GM23338 (cell line): ENCODE results near the gene TECTA.

Experiments
- CREB1 ChIP-seq: fragments of 250-450 bp; sonication (Bioruptor Pico); IDR thresholded peaks from 2 replicates; pipeline ENCODE4 v1.5.0; 2020; ENCODE audit warnings: low read depth, mild to moderate bottlenecking, moderate library complexity
- CTCF ChIP-seq, 2 experiments: fragments of 200-600 bp in 1 of 2; sonication (generic) in 1 of 2; conservative IDR thresholded peaks; 2 replicates each; pipeline versions ENCODE4 v1.5.1 to v1.6.1; 2016 to 2017; ENCODE audit warnings: antibody characterized with exemption in 2 of 2, low read depth in 2 of 2, mild to moderate bottlenecking in 2 of 2, moderate library complexity in 1 of 2
- EZH2 ChIP-seq: fragments of 200-600 bp; sonication (generic); IDR thresholded peaks from one replicate; pipeline ENCODE4 v1.8.0; 2017; ENCODE audit warnings: antibody characterized with exemption, mild to moderate bottlenecking, low read depth; ENCODE audit not compliant: unreplicated experiment
- EZH2phosphoT487 ChIP-seq: fragments of 200-600 bp; sonication (generic); IDR thresholded peaks from one replicate; pipeline ENCODE4 v1.8.1; 2018; ENCODE audit warnings: antibody characterized with exemption; ENCODE audit not compliant: unreplicated experiment
- JUNB ChIP-seq: IDR thresholded peaks from one replicate; pipeline ENCODE4 v1.6.1; 2016; ENCODE audit warnings: antibody characterized with exemption; ENCODE audit not compliant: unreplicated experiment
- NANOG ChIP-seq: IDR thresholded peaks from 2 replicates; pipeline ENCODE4 v1.6.1; 2016; ENCODE audit warnings: antibody characterized with exemption, borderline replicate concordance
- POLR2AphosphoS5 ChIP-seq: IDR thresholded peaks from 2 replicates; pipeline ENCODE4 v1.6.1; 2016; ENCODE audit warnings: antibody characterized with exemption, low read depth
- STAT1 ChIP-seq: IDR thresholded peaks from one replicate; pipeline ENCODE4 v1.6.1; 2016; ENCODE audit warnings: antibody characterized with exemption; ENCODE audit not compliant: unreplicated experiment
- ZNF114 ChIP-seq: fragments of 250-450 bp; sonication (Bioruptor Pico); IDR thresholded peaks from 2 replicates; pipeline ENCODE4 v1.5.0; 2020; ENCODE audit warnings: mild to moderate bottlenecking, moderate library complexity
- ZNF331 ChIP-seq: fragments of 250-450 bp; sonication (Bioruptor Pico); IDR thresholded peaks from 2 replicates; pipeline ENCODE4 v1.5.0; 2020; ENCODE audit warnings: low read depth, mild to moderate bottlenecking, moderate library complexity
- ZNF462 ChIP-seq: fragments of 250-450 bp; sonication (Bioruptor Pico); IDR thresholded peaks from 2 replicates; pipeline ENCODE4 v1.5.0; 2020; ENCODE audit warnings: mild to moderate bottlenecking, moderate library complexity
- TF ChIP-seq, protein P1 (sequence below): IDR thresholded peaks from one replicate; pipeline ENCODE4 v1.6.1; 2018; ENCODE audit warnings: antibody characterized with exemption; ENCODE audit not compliant: unreplicated experiment
- TF ChIP-seq, protein P2 (sequence below): IDR thresholded peaks from 2 replicates; pipeline ENCODE4 v1.6.1; 2016; ENCODE audit warnings: antibody characterized with exemption

DNA sequence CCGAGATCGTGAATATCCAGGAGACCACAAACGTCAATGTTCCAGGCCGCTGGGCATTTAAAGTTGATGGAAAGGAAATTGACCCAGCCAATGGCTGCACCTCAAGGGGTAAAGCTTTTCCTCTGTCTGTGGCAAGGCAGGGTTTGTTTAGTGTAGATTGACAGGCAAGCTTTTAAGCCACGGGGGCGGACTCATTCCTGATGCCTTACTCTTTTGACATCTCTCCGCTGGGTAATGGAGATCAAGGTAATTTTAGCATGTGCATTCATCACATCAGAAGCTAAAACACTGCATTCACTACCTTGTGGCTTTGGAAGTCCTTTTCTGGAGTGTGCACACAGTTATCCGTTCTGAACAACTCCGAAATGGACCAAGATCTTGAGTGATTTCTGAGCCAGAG is 12.6 kb downstream of the TECTA start:
- no peak for TF ChIP-seq CTCF (conservative IDR thresholded peaks at IDR 0.05; ENCODE audit: low read depth in 2 of 2)
- no peak for TF ChIP-seq EZH2
- TF ChIP-seq CREB1 (CRISPR knock-in tag): no peak
- no peak for TF ChIP-seq POLR2AphosphoS5
- no peak for TF ChIP-seq EZH2phosphoT487
- TF ChIP-seq ZNF114 (CRISPR knock-in tag): no peak
- TF ChIP-seq, protein P1, sequence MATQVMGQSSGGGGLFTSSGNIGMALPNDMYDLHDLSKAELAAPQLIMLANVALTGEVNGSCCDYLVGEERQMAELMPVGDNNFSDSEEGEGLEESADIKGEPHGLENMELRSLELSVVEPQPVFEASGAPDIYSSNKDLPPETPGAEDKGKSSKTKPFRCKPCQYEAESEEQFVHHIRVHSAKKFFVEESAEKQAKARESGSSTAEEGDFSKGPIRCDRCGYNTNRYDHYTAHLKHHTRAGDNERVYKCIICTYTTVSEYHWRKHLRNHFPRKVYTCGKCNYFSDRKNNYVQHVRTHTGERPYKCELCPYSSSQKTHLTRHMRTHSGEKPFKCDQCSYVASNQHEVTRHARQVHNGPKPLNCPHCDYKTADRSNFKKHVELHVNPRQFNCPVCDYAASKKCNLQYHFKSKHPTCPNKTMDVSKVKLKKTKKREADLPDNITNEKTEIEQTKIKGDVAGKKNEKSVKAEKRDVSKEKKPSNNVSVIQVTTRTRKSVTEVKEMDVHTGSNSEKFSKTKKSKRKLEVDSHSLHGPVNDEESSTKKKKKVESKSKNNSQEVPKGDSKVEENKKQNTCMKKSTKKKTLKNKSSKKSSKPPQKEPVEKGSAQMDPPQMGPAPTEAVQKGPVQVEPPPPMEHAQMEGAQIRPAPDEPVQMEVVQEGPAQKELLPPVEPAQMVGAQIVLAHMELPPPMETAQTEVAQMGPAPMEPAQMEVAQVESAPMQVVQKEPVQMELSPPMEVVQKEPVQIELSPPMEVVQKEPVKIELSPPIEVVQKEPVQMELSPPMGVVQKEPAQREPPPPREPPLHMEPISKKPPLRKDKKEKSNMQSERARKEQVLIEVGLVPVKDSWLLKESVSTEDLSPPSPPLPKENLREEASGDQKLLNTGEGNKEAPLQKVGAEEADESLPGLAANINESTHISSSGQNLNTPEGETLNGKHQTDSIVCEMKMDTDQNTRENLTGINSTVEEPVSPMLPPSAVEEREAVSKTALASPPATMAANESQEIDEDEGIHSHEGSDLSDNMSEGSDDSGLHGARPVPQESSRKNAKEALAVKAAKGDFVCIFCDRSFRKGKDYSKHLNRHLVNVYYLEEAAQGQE: no peak
- no peak for TF ChIP-seq JUNB
- TF ChIP-seq, protein P2, sequence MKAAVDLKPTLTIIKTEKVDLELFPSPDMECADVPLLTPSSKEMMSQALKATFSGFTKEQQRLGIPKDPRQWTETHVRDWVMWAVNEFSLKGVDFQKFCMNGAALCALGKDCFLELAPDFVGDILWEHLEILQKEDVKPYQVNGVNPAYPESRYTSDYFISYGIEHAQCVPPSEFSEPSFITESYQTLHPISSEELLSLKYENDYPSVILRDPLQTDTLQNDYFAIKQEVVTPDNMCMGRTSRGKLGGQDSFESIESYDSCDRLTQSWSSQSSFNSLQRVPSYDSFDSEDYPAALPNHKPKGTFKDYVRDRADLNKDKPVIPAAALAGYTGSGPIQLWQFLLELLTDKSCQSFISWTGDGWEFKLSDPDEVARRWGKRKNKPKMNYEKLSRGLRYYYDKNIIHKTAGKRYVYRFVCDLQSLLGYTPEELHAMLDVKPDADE: no peak
- TF ChIP-seq ZNF331 (CRISPR knock-in tag): no peak
- no peak for TF ChIP-seq STAT1
- no peak for TF ChIP-seq ZNF462 (CRISPR knock-in tag)
- no peak for TF ChIP-seq NANOG
